HEK293T (cell line): ENCODE data around the gene AFF4.

Source experiments
- BHLHE40 ChIP-seq: fragments of 450-650 bp; IDR thresholded peaks from 2 replicates; pipeline ENCODE4 v1.6.1; 2016; ENCODE audit warnings: mild to moderate bottlenecking, moderate library complexity, borderline replicate concordance
- FOXM1 ChIP-seq: fragments of 450-650 bp; IDR thresholded peaks from 2 replicates; pipeline ENCODE4 v1.6.1; 2017; ENCODE audit warnings: mild to moderate bottlenecking, borderline replicate concordance
- HDGF ChIP-seq: fragments of 450-650 bp; IDR thresholded peaks from 2 replicates; pipeline ENCODE4 v1.6.1; 2017; ENCODE audit warnings: antibody characterized with exemption, borderline replicate concordance
- LEF1 ChIP-seq: fragments of 450-650 bp; IDR thresholded peaks from 2 replicates; pipeline ENCODE4 v1.6.1; 2017; ENCODE audit warnings: mild to moderate bottlenecking, borderline replicate concordance
- SP1 ChIP-seq: fragments of 450-650 bp; IDR thresholded peaks from 2 replicates; pipeline ENCODE4 v1.6.1; 2017
- ZNF384 ChIP-seq: fragments of 450-650 bp; IDR thresholded peaks from 2 replicates; pipeline ENCODE4 v1.6.1; 2016

DNA sequence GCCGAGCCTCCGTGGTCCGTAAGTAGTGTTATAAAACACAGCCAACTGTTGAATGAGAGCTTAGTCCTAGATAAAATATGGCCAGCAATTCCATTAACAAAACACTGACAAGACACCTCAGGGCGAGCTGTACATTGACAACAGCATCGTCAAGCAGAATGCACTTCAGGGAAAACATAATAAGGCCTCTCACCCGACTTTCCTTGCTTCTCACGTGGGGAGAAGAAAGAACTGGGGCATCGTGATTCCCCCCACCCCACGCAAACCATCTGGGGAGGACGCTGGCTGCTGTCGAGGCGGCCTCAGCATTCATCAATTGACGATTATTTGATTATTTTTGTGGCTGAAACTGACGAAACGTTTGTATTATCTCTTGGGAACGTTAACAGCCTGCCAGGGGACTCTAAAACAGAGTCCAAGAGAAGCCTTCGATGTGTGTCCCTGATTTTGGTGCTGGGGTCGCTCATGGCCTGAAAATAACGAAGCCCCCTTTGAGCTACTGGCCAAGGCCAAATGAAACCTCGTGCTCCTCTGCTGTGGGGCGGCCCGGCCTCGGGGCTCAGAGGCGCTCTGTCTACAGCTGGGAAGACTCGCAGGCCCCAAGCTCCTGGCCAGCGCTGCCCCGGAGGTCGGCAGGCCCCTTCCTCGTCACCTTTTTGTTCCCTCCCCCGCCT is 97.6 kb downstream of the AFF4 start:
- no peak for TF ChIP-seq SP1
- no peak for TF ChIP-seq HDGF
- TF ChIP-seq FOXM1: no peak
- no peak for TF ChIP-seq LEF1
- no peak for TF ChIP-seq ZNF384
- no peak for TF ChIP-seq BHLHE40
